Hepatocyte (in vitro differentiated cells): Measurements from ENCODE around the gene TXNL4B. TPM values are rescaled to one million over a fixed set of nuclear protein-coding genes. Genes with fewer than 3 reads are reported as not detected.

Source experiments
- DNase-seq: peaks from one replicate; pipeline ENCODE4 v3.0.0-alpha.2; 2016; ENCODE audit warnings: low spot score
- H2AFZ ChIP-seq: fragments of 200-600 bp; sonication (generic); 2 replicates; pipeline ENCODE4 v1.6.0; 2016; ENCODE audit warnings: antibody characterized with exemption, mild to moderate bottlenecking
- H3K27ac ChIP-seq: fragments of 200-600 bp; sonication (generic); 2 replicates; pipeline ENCODE4 v1.5.1; 2016; ENCODE audit warnings: mild to moderate bottlenecking
- H3K27me3 ChIP-seq: fragments of 200-600 bp; sonication (generic); 2 replicates; pipeline ENCODE4 v1.6.1; 2016
- H3K36me3 ChIP-seq: fragments of 200-600 bp; sonication (generic); replicated peaks from 2 replicates; pipeline ENCODE4 v1.5.1; 2016; ENCODE audit warnings: low read depth; ENCODE audit not compliant: insufficient read depth
- H3K4me1 ChIP-seq: fragments of 200-600 bp; sonication (generic); 2 replicates; pipeline ENCODE4 v1.5.1; 2016; ENCODE audit warnings: mild to moderate bottlenecking, moderate library complexity; ENCODE audit not compliant: insufficient read depth
- H3K4me2 ChIP-seq: fragments of 200-600 bp; sonication (generic); 2 replicates; pipeline ENCODE4 v1.6.0; 2016
- H3K4me3 ChIP-seq: fragments of 200-600 bp; sonication (generic); 2 replicates; pipeline ENCODE4 v1.5.1; 2016; ENCODE audit warnings: mild to moderate bottlenecking
- H3K79me2 ChIP-seq: fragments of 200-600 bp; sonication (generic); 2 replicates; pipeline ENCODE4 v1.6.0; 2017; ENCODE audit warnings: mild to moderate bottlenecking
- H3K9me2 ChIP-seq: fragments of 200-600 bp; sonication (generic); replicated peaks from 2 replicates; pipeline ENCODE4 v1.6.0; 2017; ENCODE audit warnings: mild to moderate bottlenecking; ENCODE audit not compliant: insufficient read depth
- H3K9me3 ChIP-seq: fragments of 200-600 bp; sonication (generic); 2 replicates; pipeline ENCODE4 v1.5.1; 2016; ENCODE audit warnings: low read depth, mild to moderate bottlenecking
- H4K20me1 ChIP-seq: fragments of 200-600 bp; sonication (generic); 2 replicates; pipeline ENCODE4 v1.6.0; 2016; ENCODE audit warnings: mild to moderate bottlenecking; ENCODE audit not compliant: insufficient read depth, poor library complexity, severe bottlenecking
- CTCF ChIP-seq: fragments of 200-600 bp; sonication (generic); IDR thresholded peaks from 2 replicates; pipeline ENCODE4 v1.5.1; 2016; ENCODE audit warnings: antibody characterized with exemption, mild to moderate bottlenecking; ENCODE audit not compliant: poor library complexity
- EZH2 ChIP-seq: fragments of 200-600 bp; sonication (generic); IDR thresholded peaks from 2 replicates; pipeline ENCODE4 v1.6.1; 2016; ENCODE audit warnings: antibody characterized with exemption, mild to moderate bottlenecking, borderline replicate concordance
- EZH2phosphoT487 ChIP-seq: fragments of 200-600 bp; sonication (generic); IDR thresholded peaks from one replicate; pipeline ENCODE4 v1.6.1; 2018; ENCODE audit warnings: antibody characterized with exemption, mild to moderate bottlenecking, low read depth, moderate library complexity; ENCODE audit not compliant: unreplicated experiment, severe bottlenecking
- WGBS: methylation state at CpG from one replicate; pipeline ENCODE4 v1.1.6; 2016; ENCODE audit warnings: low lambda C conversion rate; ENCODE audit errors: missing lambda C conversion rate; 5-methylcytosine and 5-hydroxymethylcytosine counted together
- polyA plus RNA-seq: library from polyadenylated mRNA; unstranded; fragments of >200 nt; fragmentation: Nextera tagmentation; extraction: Ambion mirVana; gene quantifications from 2 replicates; pipeline ENCODE4 v1.2.1, GENCODE V29; 2016
- total RNA-seq: library from RNA; depleted of rRNA; stranded (reverse); fragments of >200 nt; gene quantifications from 2 replicates; pipeline ENCODE4 v1.2.3, GENCODE V29; 2014

TXNL4B gene
- total and polyA plus RNA-seq, 2 experiments from 2014 or later = 8.5 to 10.0 TPM

GRCh38 chr16:72109300-72109699 lies 15.9 kb upstream of the TXNL4B start:
- Histone ChIP-seq H3K36me3 (no peaks in the 10 kb centered on the region), H3K9me2 (no peaks in the 10 kb centered on the region), H3K27me3 (no peaks in the 10 kb centered on the region), H3K4me2 (no peak overlapping the region), H3K27ac (no peak overlapping the region), H3K79me2 (no peaks in the 10 kb centered on the region), H4K20me1 (no peaks in the 10 kb centered on the region), H3K4me1 (no peaks in the 10 kb centered on the region), H3K9me3 (no peaks in the 10 kb centered on the region), H2AFZ (no peak overlapping the region), H3K4me3 (no peak overlapping the region)
- no peak for TF ChIP-seq EZH2phosphoT487
- no peak for TF ChIP-seq EZH2
- TF ChIP-seq CTCF = no peak
- WGBS = over 99% methylated on average over 12 of the region's 12 CpGs
- DNase-seq = no peak

GRCh38 chr16:72108353-72109102 lies 15.1 kb upstream of the TXNL4B start:
- Histone ChIP-seq H3K4me2 (no peak overlapping the region), H3K4me1 (no peaks in the 10 kb centered on the region), H4K20me1 (no peaks in the 10 kb centered on the region), H2AFZ (no peak overlapping the region), H3K9me2 (no peaks in the 10 kb centered on the region), H3K36me3 (no peaks in the 10 kb centered on the region), H3K27ac (no peak overlapping the region), H3K9me3 (no peaks in the 10 kb centered on the region), H3K27me3 (no peaks in the 10 kb centered on the region), H3K4me3 (no peak overlapping the region), H3K79me2 (no peaks in the 10 kb centered on the region)
- WGBS = 87% methylated on average over 16 of the region's 16 CpGs
- DNase-seq = no peak
- TF ChIP-seq EZH2phosphoT487 (no peak), EZH2 (no peak), CTCF (no peak)

- H3K27ac ChIP-seq = no peak overlapping the region
Observed at GRCh38 chr16:72107371-72107770, 14.0 kb upstream of the TXNL4B start.

More at GRCh38 chr16:72107371-72107770, 14.0 kb upstream of the TXNL4B start:
- no peak overlapping the region for H2AFZ ChIP-seq
- H3K9me2 ChIP-seq = no peaks in the 10 kb centered on the region
- H3K79me2 ChIP-seq = no peaks in the 10 kb centered on the region
- no peaks in the 10 kb centered on the region for H4K20me1 ChIP-seq
- no peaks in the 10 kb centered on the region for H3K4me1 ChIP-seq
- H3K4me3 ChIP-seq = no peak overlapping the region
- DNase-seq = no peak
- no peaks in the 10 kb centered on the region for H3K36me3 ChIP-seq
- H3K27me3 ChIP-seq = no peaks in the 10 kb centered on the region
- TF ChIP-seq EZH2phosphoT487 = no peak
- TF ChIP-seq CTCF = no peak
- no peak for TF ChIP-seq EZH2
- 97% methylated on average over 17 of the region's 17 CpGs for WGBS
- no peak overlapping the region for H3K4me2 ChIP-seq
- H3K9me3 ChIP-seq = no peaks in the 10 kb centered on the region
